Tongue (tissue), 2 donors: ENCODE data around the gene GPR107. TPM values are rescaled to one million over a fixed set of nuclear protein-coding genes. Genes with fewer than 3 reads are reported as not detected.

ENCODE experiments used
- DNase-seq: peaks from one replicate; pipeline ENCODE4 v3.0.0-alpha.2; 2015
- total RNA-seq: library from RNA; depleted of rRNA; stranded (reverse); fragments of >200 nt; gene quantifications from one replicate; pipeline ENCODE4 v1.2.3, GENCODE V29; 2014

The GPR107 gene
- total RNA-seq, 1 donor from 2014 or later, result 30.0 TPM

DNA sequence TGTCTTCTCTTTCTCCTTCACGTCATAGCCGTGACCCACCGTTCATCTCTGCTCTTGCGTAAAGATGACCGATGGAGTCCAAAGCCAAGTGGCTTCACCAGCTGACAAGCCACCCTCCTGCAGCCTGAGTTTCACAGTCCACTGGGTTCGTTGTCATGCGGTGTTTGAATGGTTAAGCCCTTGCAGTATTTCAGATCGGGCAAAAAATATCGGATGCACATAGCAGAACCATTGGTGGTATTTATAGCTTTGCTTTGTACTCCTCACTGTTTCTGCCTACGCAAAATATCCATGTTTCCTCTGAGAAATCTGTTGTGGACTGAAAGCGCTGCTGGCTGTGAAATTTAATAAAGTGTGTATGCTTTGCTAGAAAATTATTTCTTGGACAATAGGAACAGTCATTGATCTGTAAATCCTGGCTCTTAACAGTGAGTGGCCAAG is 84.0 kb downstream of the GPR107 start:
- DNase-seq, result no peak

- DNase-seq, result peak; percentile 54
Measured at GRCh38 chr9:130138171-130138653, 84.5 kb downstream of the GPR107 start.

- DNase-seq, result peak; percentile 76
Measured at GRCh38 chr9:130138791-130139190, 85.1 kb downstream of the GPR107 start.

GRCh38 chr9:130139251-130139650 is 85.5 kb downstream of the GPR107 start:
- DNase-seq, result no peak

- no peak for DNase-seq
Measured at GRCh38 chr9:130140706-130141105, 87.0 kb downstream of the GPR107 start.

DNA sequence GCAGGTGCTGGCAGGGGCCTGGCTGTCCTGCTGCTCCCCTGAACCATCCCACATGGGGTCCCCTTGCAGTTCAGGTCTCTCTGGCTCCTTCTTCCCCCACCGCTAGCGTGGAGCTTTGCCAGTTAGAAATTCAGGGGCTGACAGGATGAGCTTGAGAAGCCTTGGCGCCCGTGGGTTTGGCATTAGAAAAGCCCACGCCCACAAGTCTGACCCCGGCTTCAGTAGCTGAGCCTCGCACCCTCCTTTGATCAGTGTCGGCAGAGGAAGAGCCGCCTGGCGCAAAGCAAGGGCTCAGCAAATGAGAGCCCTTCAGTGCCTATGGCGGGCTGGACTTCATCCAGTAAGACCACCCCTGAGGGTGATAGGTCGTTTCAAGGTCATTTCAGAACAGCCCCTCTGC is 88.3 kb downstream of the GPR107 start:
- DNase-seq, result no peak

GRCh38 chr9:130142641-130143040 is 88.9 kb downstream of the GPR107 start:
- DNase-seq, result no peak

DNA sequence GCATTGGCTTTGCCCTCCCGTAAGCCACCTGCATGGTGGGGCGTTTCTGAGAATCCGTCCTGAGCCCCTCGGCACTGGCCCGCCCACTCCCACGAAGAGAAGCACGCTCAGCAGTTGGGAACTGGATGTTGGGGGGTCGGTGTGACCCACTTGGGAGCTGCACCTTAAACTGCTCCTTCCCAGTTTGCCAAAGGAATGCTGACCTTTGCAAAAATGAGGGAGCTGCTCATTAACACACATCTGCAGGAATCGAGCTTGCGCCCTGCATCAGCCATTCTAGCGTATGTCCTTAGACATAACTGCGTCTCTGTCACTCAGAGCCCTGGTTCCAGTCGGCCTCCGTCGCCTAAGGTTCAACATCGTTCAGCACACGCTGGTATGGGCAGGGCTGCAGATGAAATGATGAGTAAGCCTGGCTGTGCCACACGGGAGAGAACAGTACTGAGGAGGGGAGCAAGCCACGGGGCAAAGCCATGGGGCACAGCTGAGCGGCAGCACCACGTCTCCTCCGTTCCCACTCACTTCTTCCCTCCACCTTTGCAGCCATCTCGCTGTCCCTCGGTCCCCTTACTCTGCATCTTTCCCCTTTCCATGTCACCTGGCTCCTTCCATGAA is 89.7 kb downstream of the GPR107 start:
- DNase-seq, result no peak

DNA sequence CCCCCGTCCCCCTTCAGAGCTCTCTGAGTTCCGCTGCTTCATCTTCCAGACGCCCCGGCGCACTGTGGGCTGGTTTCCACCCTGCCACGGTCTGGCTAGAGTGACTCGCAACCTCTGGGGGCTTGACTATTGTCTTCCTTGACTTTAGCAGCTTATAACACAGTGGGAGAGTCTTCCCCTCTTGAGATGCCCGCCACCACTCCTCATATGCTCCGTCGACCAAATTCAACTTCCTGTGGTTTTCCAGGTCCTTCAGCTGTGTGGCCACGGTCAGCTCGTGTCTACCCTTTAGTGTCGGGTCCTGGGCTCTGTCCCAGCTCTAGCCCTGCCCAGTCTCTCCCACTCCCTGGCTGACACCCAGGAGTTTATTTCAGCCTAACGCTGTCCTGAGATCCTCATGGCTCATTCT is 90.3 kb downstream of the GPR107 start:
- peak; percentile 59 for DNase-seq

DNA sequence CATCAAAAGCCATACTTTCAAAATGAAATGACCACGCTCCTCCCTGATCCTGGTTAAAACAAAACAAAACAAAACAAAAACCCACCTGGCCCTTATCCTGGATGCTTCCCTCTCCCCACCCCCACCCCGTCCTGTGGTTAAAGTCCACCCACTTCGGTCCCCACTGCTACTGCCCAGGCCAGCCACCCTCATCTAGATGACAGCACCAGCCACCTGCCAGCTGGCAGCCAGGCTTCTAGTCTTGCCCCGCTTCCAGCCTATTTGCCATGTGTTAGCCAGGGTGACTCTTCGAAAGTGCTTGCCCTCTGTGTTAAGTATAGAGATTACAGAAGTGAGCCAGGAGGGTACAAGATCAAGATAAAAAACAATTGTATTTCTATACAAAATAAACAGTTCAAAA is 91.0 kb downstream of the GPR107 start:
- no peak for DNase-seq

DNA sequence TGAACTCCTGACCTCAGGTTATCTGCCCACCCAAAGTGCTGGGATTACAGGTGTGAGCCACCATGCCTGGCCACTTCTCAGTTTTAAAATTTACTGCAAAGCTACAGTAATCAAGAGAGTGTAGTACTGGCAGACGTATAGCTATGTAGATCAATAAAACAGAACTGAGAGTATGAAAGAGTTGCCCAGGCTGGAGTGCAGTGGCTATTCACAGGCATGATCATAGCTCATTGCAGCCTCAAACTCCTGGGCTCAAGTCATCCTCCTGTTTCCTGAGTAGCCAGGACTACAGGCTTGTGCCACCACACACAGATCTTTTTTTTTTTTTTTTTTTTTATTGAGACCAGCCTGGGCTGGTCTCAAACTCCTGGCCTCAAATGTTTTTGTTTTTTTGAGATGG is 92.0 kb downstream of the GPR107 start:
- no peak for DNase-seq

GRCh38 chr9:130147198-130147597 is 93.5 kb downstream of the GPR107 start:
- DNase-seq, result no peak

DNA sequence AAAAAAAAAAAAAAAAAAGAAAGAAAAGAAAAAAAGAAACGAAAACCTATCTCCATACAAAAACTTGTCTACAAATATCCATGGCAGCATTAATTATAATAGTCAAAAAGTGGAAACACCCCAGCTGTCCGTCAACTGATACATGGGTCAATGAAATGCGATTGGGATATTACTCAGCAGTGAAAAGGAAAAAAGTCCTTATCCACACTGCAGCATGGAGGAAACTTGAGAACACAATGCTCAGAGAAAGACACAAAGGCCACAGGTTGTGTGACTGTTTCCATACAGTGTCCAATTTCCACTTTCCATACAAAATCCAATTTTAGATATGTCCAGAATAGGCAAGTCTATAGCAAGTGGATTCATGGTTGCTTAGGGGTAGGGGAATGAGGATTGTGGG is 94.2 kb downstream of the GPR107 start:
- no peak for DNase-seq

- no peak for DNase-seq
Measured at GRCh38 chr9:130149031-130149430, 95.3 kb downstream of the GPR107 start.

GRCh38 chr9:130149654-130150286 is 96.1 kb downstream of the GPR107 start:
- DNase-seq, result no peak

- no peak for DNase-seq
Measured at GRCh38 chr9:130150779-130151382, 97.2 kb downstream of the GPR107 start.

GRCh38 chr9:130154816-130155215 is 101.1 kb downstream of the GPR107 start:
- no peak for DNase-seq

DNA sequence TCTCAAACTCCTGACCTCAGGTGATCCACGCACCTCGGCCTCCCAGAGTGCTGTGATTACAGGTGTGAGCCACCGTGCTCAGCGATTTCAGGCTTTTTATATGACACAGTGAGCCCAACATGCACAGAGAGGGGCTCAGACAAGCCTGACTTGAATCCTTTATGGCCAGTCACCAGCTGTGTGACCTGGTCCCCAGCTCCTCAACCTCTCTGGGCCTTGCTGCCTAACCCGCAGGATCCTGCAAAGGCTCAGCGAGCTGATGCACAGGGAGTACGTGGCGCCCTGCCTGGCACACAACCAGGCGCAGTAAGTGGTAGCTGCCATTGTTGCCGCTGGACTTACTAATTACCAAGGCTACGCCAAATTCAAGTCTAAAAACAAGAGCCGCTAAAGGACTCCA is 101.9 kb downstream of the GPR107 start:
- DNase-seq, result no peak

- DNase-seq, result no peak
Measured at GRCh38 chr9:130156672-130157071, 103.0 kb downstream of the GPR107 start.

GRCh38 chr9:130157079-130157478 is 103.4 kb downstream of the GPR107 start:
- DNase-seq, result no peak

DNA sequence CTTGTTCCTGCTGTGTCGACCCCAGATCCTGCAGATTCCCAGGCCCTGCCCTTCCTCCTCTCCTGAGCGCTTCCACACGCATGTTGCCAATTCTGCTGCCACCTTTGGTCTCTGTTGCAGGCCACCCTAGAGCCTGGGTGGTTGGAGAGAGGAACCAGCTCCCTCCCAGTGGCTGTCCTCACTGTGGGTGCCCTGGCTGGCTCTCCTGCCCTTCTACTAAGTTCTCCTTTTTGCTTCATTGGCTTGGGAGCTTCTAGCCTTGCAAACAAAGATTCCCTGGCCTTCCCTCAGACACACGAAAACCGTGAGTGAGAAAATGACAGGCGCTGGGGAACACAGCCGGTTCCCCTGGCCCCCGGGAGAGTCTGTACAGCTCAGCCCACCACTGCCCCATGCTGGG is 104.3 kb downstream of the GPR107 start:
- DNase-seq, result no peak

DNA sequence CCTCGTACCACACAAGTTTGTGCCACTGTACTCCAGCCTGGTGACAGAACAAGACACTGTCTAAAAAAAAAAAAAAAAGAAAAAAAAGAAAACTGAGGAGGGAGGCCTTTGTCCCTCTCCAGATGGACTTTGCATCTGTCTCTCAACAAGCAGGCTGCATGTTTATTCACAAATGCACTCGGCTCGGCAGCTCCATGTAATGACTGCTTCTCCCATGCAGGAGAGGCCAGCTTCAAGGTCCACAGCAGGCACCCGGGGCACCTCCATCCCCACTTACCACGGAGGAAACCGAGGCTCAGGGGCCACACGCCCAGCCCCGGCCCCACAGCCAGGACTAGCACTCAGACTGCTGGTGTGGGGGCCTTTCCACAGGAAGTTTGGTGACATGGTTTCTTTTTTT is 105.4 kb downstream of the GPR107 start:
- DNase-seq, result no peak

DNA sequence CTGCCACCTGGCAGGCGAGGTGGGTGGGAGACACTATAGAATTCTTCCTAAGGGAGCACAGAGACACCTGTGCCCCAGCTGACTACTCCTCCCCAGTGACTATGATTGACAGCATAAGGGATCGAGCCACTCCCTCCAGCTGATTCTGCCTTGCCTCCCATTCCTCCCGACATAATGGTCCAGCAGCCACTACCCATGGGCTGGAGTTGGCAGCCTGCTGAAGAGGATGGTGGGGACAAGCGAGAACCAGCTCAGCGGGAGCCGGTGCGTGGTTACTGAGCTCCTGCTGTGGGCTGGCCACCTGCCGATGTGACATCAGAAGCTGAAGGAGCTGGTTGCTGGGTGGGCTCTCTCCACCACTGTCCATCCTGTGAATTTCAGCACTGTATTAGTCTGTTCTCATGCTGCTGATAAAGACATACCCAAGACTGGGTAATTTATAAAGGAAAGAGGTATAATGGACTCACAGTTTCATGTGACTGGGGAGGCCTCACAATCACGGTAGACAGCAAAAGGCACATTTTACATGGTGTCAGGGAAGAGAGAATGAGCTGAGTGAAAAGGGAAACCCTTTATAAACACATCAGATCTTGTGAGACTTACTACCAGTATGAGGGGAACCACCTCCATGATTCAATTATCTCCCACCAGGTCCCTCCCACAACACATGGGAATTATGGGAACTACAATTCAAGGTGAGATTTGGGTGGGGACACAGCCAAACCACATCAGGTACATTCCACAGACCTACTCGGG is 106.4 kb downstream of the GPR107 start:
- DNase-seq, result no peak
